Regular cardiac myocyte (primary cell): ENCODE data around the gene RPSA. TPM values are rescaled to one million over a fixed set of nuclear protein-coding genes. Genes with fewer than 3 reads are reported as not detected.

Experiments
- total RNA-seq: library from RNA; depleted of rRNA; stranded (reverse); fragments of >200 nt; gene quantifications from 2 replicates; pipeline ENCODE4 v1.2.3, GENCODE V29; 2014

The RPSA gene
- 1,030 and 1,387 TPM in 2 replicates for total RNA-seq

DNA sequence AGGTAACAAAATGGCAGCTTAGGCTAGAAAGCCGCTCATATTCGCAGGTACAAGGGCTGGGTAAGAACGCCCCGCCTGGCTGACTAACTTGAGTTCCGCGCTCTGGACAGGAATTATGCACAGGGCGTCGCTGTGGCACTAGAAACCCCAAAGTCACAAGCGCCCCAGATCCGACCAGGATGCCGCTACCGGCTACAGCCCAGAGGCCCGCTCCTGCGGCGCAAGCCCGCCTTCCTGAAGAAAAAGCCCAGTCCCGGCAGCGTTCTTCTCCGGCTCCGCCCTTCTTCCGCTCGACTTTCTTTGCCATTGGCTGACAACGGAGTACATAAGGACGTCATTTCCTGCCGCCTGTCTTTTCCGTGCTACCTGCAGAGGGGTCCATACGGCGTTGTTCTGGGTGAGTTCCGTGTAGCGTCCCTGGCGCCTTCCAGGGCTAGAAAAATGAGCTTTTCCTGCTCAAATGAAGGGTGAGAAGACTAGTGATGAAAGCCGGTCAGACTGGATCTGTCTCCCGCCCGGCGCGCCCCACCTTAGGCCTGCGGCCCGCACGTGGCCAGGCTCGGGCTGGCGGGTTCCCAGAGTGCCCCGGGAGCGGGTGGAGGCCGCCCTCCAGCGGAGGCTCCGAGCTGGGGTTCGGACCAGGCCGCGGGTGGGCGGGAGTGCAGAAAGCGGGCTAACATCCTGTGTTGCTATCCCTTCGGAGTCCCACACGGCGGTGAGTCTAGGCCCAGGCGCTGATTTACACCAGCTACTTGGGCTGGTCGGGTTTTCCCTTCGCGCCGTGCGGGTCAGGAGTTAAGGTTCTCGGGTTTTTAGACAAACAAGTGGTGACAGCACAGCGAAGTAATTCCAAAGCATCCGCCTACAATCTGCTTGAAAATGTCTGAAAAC is at the start of gene RPSA:
RPSA (plus strand) TSS at position 353 of the 891 bp plus-strand sequence. CDS start 934 bp downstream, outside the sequence.

DNA sequence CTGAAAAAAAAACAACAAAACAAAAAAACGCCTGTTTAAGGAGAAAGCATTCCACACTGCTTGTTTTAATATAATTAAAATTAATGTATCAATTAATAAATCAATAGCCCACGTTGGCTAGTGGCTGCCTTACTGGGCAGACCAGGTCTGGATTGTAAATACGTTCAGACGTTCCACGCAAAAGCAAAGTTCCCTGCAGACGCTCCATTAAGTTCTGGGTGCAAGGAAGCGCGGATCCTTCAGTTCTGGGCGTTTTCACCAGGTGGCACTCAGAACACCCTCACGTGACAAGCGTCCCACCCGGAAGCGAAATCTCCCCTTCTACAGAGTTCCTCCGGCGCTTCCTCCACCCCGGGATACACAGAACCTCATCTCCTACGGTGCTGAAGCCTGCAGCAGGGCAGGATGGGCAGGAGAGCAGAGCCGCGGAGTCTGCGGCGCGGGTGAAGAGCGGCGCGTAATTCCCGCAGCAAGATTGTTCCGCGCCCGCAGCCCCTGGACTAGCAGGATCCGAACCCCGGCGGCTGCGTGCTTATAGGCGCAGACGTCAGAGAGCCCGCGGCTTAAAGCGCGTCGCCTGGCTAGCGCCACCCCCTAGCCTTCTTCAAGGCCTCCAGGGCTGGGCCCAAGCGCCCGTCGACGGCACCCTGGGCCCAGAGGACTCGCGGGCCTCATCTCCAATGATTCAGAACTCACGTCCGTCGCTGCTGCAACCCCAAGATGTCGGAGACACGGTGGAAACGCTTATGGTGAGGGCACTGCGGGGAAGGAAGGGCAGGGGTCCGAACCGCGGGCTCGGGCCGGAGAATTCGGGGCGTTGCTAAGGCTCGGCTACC is 23.3 kb upstream of the RPSA start, which contains the start of gene SLC25A38:
SLC25A38 (plus strand) TSS at position 326 of the 836 bp plus-strand sequence; CDS start at position 681, 355 bp downstream.

Other genes starting within 250 kb of the RPSA start
- under 0.01 TPM in 1 of 2 replicates, not detected in the other for gene XIRP1, start 214.1 kb upstream of the RPSA start, total RNA-seq
- under 0.01 TPM in 1 of 2 replicates, not detected in the other for gene CX3CR1, start 126.7 kb upstream of the RPSA start, total RNA-seq
- not detected in 2 replicates for gene CCR8, start 77.0 kb upstream of the RPSA start, total RNA-seq
- 18.4 and 22.3 TPM in 2 replicates for gene SLC25A38, start 23.4 kb upstream of the RPSA start, total RNA-seq
- gene MOBP, start 61.0 kb downstream of the RPSA start, total RNA-seq: under 0.01 TPM in 1 of 2 replicates, not detected in the other